Subcutaneous abdominal adipose tissue (tissue), 5 donors: ENCODE measurements around the gene PER1.
A peak's percentile ranks its signal among the peaks of the same experiment; 100 is the strongest.

Source experiments
- H3K27ac ChIP-seq: one replicate; pipeline ENCODE4 v1.7.0; 2013; ENCODE audit warnings: low read depth, mild to moderate bottlenecking, inconsistent platforms, low read length, moderate library complexity
- H3K27me3 ChIP-seq, 5 donors: one replicate each; pipeline ENCODE4 v1.7.0; 2013; ENCODE audit warnings: low read length in 5 of 5, inconsistent platforms in 1 of 5; ENCODE audit not compliant: control insufficient read depth in 5 of 5, insufficient read depth in 4 of 5
- H3K36me3 ChIP-seq, 5 donors: one replicate each; pipeline ENCODE4 v1.7.0; 2013; ENCODE audit warnings: low read length in 5 of 5; ENCODE audit not compliant: control insufficient read depth in 5 of 5, insufficient read depth in 5 of 5
- H3K4me1 ChIP-seq, 5 donors: one replicate each; pipeline ENCODE4 v1.7.0; 2013; ENCODE audit warnings: low read length in 5 of 5, mild to moderate bottlenecking in 3 of 5, moderate library complexity in 1 of 5; ENCODE audit not compliant: control insufficient read depth in 5 of 5, insufficient read depth in 5 of 5
- H3K4me3 ChIP-seq, 5 donors: one replicate each; pipeline ENCODE4 v1.7.0; 2013; ENCODE audit warnings: low read length in 5 of 5, low read depth in 1 of 5
- H3K9ac ChIP-seq, 5 donors: one replicate each; pipeline ENCODE4 v1.7.0; 2013; ENCODE audit warnings: low read length in 5 of 5, mild to moderate bottlenecking in 4 of 5, moderate library complexity in 3 of 5
- H3K9me3 ChIP-seq, 5 donors: one replicate each; pipeline ENCODE4 v1.7.0; 2013; ENCODE audit warnings: low read length in 5 of 5; ENCODE audit not compliant: control insufficient read depth in 5 of 5
- donor health status: healthy.
- donor health status: healthy.
- donor health status: healthy.
- donor health status: healthy.
- donor health status: healthy.

Gene PER1

GRCh38 chr17:8148560-8148959 is 3.6 kb downstream of the PER1 start:
- no peaks in the 10 kb centered on the region for H3K9me3 ChIP-seq
- H3K4me3 ChIP-seq = no peak overlapping the region
- H3K27me3 ChIP-seq = no peaks in the 10 kb centered on the region
- H3K9ac ChIP-seq = peak overlapping the region in 1 of 5 donors; percentile 15
- peaks cover 0 to 78% (median 72%) of the 10 kb centered on the region in 5 donors for H3K36me3 ChIP-seq
- H3K27ac ChIP-seq = no peak overlapping the region
- peaks cover 15 to 43% (median 32%) of the 10 kb centered on the region in 5 donors for H3K4me1 ChIP-seq

- H3K9me3 ChIP-seq = no peaks in the 10 kb centered on the region
- H3K4me3 ChIP-seq = no peak overlapping the region
- peaks cover 9 to 37% (median 25%) of the 10 kb centered on the region in 5 donors for H3K4me1 ChIP-seq
- H3K9ac ChIP-seq = peak overlapping the region in 1 of 5 donors; percentile 15
- H3K27me3 ChIP-seq = no peaks in the 10 kb centered on the region
- peaks cover 0 to 81% (median 79%) of the 10 kb centered on the region in 5 donors for H3K36me3 ChIP-seq
- H3K27ac ChIP-seq = no peak overlapping the region
Measured at GRCh38 chr17:8147805-8148404, 4.3 kb downstream of the PER1 start.

GRCh38 chr17:8147141-8147804 is 4.9 kb downstream of the PER1 start:
- peaks cover 4 to 31% (median 20%) of the 10 kb centered on the region in 5 donors for H3K4me1 ChIP-seq
- no peaks in the 10 kb centered on the region for H3K9me3 ChIP-seq
- no peak overlapping the region for H3K4me3 ChIP-seq
- no peak overlapping the region for H3K27ac ChIP-seq
- no peaks in the 10 kb centered on the region for H3K27me3 ChIP-seq
- no peak overlapping the region for H3K9ac ChIP-seq
- H3K36me3 ChIP-seq = peaks cover 0 to 87% (median 85%) of the 10 kb centered on the region in 5 donors

- Histone ChIP-seq H3K4me3 (no peak overlapping the region), H3K9ac (no peak overlapping the region), H3K27me3 (no peaks in the 10 kb centered on the region), H3K9me3 (no peaks in the 10 kb centered on the region), H3K36me3 (peaks cover under 1 to 94% (median 92%) of the 10 kb centered on the region in 5 donors), H3K27ac (no peak overlapping the region), H3K4me1 (peaks cover 4 to 23% (median 20%) of the 10 kb centered on the region in 5 donors)
Measured at GRCh38 chr17:8146381-8147140, 5.6 kb downstream of the PER1 start.

- H3K9ac ChIP-seq = no peak overlapping the region
- H3K36me3 ChIP-seq = peaks cover 3 to 100% (median 100%) of the 10 kb centered on the region in 5 donors
- H3K4me3 ChIP-seq = no peak overlapping the region
- H3K4me1 ChIP-seq = peaks cover 3 to 17% (median 12%) of the 10 kb centered on the region in 5 donors
- no peaks in the 10 kb centered on the region for H3K9me3 ChIP-seq
- H3K27me3 ChIP-seq = no peaks in the 10 kb centered on the region
- no peak overlapping the region for H3K27ac ChIP-seq
Measured at GRCh38 chr17:8145811-8146210, 6.4 kb downstream of the PER1 start.

GRCh38 chr17:8144401-8145231 is 7.6 kb downstream of the PER1 start:
- Histone ChIP-seq H3K9me3 (no peaks in the 10 kb centered on the region), H3K27ac (no peak overlapping the region), H3K9ac (no peak overlapping the region), H3K27me3 (no peaks in the 10 kb centered on the region), H3K4me3 (no peak overlapping the region), H3K36me3 (peaks cover 3 to 100% (median 99%) of the 10 kb centered on the region in 5 donors), H3K4me1 (peaks cover 0 to 16% (median 9%) of the 10 kb centered on the region in 5 donors)

GRCh38 chr17:8143581-8144400 is 8.4 kb downstream of the PER1 start:
- H3K9me3 ChIP-seq = no peaks in the 10 kb centered on the region
- peaks cover 3 to 97% (median 94%) of the 10 kb centered on the region in 5 donors for H3K36me3 ChIP-seq
- no peak overlapping the region for H3K27ac ChIP-seq
- no peak overlapping the region for H3K9ac ChIP-seq
- peaks cover 0 to 23% (median 16%) of the 10 kb centered on the region in 5 donors for H3K4me1 ChIP-seq
- no peaks in the 10 kb centered on the region for H3K27me3 ChIP-seq
- H3K4me3 ChIP-seq = no peak overlapping the region

- no peaks in the 10 kb centered on the region for H3K9me3 ChIP-seq
- no peak overlapping the region for H3K4me3 ChIP-seq
- H3K9ac ChIP-seq = no peak overlapping the region
- H3K4me1 ChIP-seq = peaks cover 6 to 25% (median 23%) of the 10 kb centered on the region in 5 donors
- no peak overlapping the region for H3K27ac ChIP-seq
- no peaks in the 10 kb centered on the region for H3K27me3 ChIP-seq
- H3K36me3 ChIP-seq = peaks cover 3 to 89% (median 86%) of the 10 kb centered on the region in 5 donors
Measured at GRCh38 chr17:8142887-8143580, 9.2 kb downstream of the PER1 start.
